BJ (cell line): ENCODE measurements around the gene LCORL. TPM values are rescaled to one million over a fixed set of nuclear protein-coding genes. Genes with fewer than 3 reads are reported as not detected.

Source experiments
- CTCF ChIA-PET: fragments of 350-600 bp; formaldehyde crosslinking; extraction: SDS; loops from one replicate; lab custom pipeline; 2021; ENCODE audit warnings: antibody characterized with exemption, inconsistent platforms; lab: Yijun Ruan, JAX
- POLR2A ChIA-PET: fragments of 300-600 bp; sonication (Branson Sonifier 250); formaldehyde crosslinking; extraction: SDS; loops from one replicate; lab custom pipeline; 2021; ENCODE audit warnings: antibody characterized with exemption; lab: Charles Lee
- DNase-seq: peaks from one replicate; pipeline ENCODE4 v3.0.0-alpha.2; 2011; ENCODE audit warnings: low read depth
- H3K27me3 ChIP-seq: 2 replicates; pipeline ENCODE4 v1.6.0; 2011; ENCODE audit warnings: low read length; ENCODE audit not compliant: control insufficient read depth, insufficient read depth
- H3K36me3 ChIP-seq: 2 replicates; pipeline ENCODE4 v1.5.1; 2011; ENCODE audit warnings: low read length; ENCODE audit not compliant: control insufficient read depth, insufficient read depth
- H3K4me3 ChIP-seq: 2 replicates; pipeline ENCODE4 v1.5.1; 2011; ENCODE audit warnings: low read depth, mild to moderate bottlenecking, control low read depth, low read length
- polyA plus RNA-seq: library from polyadenylated mRNA; depleted of rRNA; stranded (reverse); fragments of >200 nt; gene quantifications from 2 replicates; pipeline ENCODE4 v1.2.3, GENCODE V29; 2011
- TF ChIP-seq, protein P1 (sequence below): IDR thresholded peaks from 2 replicates; pipeline ENCODE4 v1.5.1; 2011; ENCODE audit warnings: low read depth, mild to moderate bottlenecking, control low read depth, inconsistent platforms, low read length, moderate library complexity; ENCODE audit not compliant: insufficient read depth

LCORL gene
- polyA plus RNA-seq, 1 experiment: 2.0 TPM

DNA sequence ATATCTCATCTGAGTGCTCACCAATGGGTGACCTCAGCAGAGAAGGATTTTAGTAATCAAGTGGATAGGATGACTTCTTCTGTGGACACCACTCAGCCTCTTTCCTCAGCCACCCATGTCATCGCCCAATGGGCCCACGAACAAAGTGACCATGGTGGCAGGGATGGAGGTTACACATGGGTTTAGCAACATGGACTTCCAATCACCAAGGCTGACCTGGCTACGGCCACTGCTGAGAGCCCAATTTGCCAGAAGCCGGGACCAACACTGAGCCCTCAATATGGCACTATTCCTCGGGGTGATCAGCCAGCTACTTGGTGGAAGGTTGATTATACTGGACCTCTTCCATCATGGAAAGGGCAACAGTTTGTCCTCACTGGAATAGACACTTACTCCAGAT lies 97.4 kb downstream of the LCORL start:
- Histone ChIP-seq H3K27me3 (no peaks in the 10 kb centered on the region), H3K4me3 (no peak overlapping the region), H3K36me3 (no peaks in the 10 kb centered on the region)
- TF ChIP-seq, protein P1, sequence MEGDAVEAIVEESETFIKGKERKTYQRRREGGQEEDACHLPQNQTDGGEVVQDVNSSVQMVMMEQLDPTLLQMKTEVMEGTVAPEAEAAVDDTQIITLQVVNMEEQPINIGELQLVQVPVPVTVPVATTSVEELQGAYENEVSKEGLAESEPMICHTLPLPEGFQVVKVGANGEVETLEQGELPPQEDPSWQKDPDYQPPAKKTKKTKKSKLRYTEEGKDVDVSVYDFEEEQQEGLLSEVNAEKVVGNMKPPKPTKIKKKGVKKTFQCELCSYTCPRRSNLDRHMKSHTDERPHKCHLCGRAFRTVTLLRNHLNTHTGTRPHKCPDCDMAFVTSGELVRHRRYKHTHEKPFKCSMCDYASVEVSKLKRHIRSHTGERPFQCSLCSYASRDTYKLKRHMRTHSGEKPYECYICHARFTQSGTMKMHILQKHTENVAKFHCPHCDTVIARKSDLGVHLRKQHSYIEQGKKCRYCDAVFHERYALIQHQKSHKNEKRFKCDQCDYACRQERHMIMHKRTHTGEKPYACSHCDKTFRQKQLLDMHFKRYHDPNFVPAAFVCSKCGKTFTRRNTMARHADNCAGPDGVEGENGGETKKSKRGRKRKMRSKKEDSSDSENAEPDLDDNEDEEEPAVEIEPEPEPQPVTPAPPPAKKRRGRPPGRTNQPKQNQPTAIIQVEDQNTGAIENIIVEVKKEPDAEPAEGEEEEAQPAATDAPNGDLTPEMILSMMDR: no peak
- no peak for DNase-seq
- CTCF ChIA-PET: no interaction called here
- POLR2A ChIA-PET: no interaction called here

DNA sequence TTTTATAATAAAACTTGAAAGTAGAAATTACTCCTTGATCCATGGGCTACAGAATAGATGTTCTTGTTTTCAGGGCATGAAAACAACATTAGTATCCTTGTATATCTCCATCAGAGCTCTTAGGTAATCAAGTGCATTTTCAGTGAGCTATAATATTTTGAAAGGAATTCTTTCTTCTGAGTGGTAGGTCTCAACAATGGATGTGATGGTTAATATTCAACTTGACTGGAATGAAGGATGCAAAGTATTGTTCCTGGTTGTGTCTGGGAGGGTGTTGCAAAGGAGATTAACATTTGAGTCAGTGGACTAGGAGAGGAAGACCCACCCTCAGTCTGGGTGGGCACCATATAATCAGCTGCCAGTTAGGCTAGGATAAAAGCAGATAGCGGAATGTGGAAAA lies 100.1 kb downstream of the LCORL start:
- TF ChIP-seq, protein P1: no peak
- H3K4me3 ChIP-seq: no peak overlapping the region
- POLR2A ChIA-PET: no interaction called here
- no peaks in the 10 kb centered on the region for H3K36me3 ChIP-seq
- DNase-seq: no peak
- CTCF ChIA-PET: no interaction called here
- no peaks in the 10 kb centered on the region for H3K27me3 ChIP-seq

DNA sequence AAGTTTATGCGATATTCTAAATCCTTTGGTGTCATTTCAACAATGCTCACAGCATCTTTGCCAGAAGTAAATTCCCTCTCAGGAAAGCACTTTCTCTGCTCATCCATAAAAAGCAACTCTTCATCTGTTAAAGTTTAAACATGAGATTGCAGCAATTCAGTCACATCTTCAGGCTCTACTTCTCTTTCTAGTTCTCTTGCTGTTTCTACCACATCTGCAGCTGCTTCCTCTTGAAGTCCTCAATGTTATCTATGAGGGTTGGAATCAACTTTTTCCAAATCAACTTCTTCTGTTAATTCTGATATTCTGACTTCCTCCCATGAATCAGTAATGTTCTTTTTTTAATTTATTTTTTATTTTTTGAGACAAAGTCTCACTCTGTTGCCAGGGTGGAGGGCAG lies 100.9 kb downstream of the LCORL start:
- no peaks in the 10 kb centered on the region for H3K36me3 ChIP-seq
- no peak for DNase-seq
- ChIA-PET POLR2A (no interaction called here), CTCF (no interaction called here)
- H3K4me3 ChIP-seq: no peak overlapping the region
- no peaks in the 10 kb centered on the region for H3K27me3 ChIP-seq
- TF ChIP-seq, protein P1: no peak

DNA sequence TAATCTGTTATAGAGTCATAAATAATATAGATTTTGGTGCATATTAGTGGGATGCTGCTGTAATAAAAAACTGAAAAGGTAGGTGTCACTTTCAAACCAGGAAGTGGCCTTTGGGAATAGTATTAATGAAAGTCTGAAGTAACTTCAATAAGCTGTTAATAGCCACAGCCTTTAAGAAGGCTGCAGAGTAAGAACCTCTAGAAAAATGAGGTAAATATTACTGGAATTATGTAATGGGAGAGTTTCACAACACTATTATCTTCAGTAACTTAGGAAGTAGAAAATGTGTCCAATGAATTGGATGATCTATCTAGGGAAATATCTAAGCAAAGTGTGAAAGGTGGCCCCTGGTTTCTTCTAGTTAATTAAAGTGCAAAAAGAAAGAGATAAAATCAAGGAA lies 106.1 kb downstream of the LCORL start:
- DNase-seq: no peak
- no peak overlapping the region for H3K4me3 ChIP-seq
- no peaks in the 10 kb centered on the region for H3K27me3 ChIP-seq
- TF ChIP-seq, protein P1: no peak
- peaks cover 2% of the 10 kb centered on the region; the same call in 1 of the 2 replicates for H3K36me3 ChIP-seq
- ChIA-PET CTCF (no interaction called here), POLR2A (no interaction called here)

DNA sequence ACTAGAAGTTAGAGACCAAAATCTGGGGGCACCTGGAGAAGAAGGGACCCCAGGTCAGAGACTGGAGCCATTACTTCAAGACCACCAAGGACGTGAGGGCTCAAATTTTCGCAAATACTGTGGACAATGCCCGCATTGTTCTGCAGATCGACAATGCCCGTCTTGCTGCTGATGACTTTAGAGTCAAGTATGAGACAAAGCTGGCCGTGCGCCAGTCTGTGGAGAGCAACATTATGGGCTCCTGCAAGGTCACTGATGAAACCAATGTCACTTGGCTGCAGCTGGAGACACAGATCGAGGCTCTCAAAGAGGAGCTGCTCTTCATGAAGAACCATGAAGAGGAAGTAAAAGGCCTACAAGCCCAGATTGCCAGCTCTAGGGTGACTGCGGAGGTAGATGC lies 109.5 kb downstream of the LCORL start:
- no peak for DNase-seq
- CTCF ChIA-PET: no interaction called here

More for the DNA sequence above, 109.5 kb downstream of the LCORL start:
- TF ChIP-seq, protein P1: no peak
- H3K36me3 ChIP-seq: peaks cover 2% of the 10 kb centered on the region; the same call in 1 of the 2 replicates
- H3K4me3 ChIP-seq: no peak overlapping the region
- no peaks in the 10 kb centered on the region for H3K27me3 ChIP-seq
- POLR2A ChIA-PET: no interaction called here
